Endometrial microvascular endothelial cells (primary cell): Measurements from ENCODE around the gene COL5A1. TPM values are rescaled to one million over a fixed set of nuclear protein-coding genes. Genes with fewer than 3 reads are reported as not detected.

Experiments used
- in situ Hi-C: cut with HindIII; loops from 2 replicates; pipeline ENCODE4 v1.10.0; 2017; ENCODE audit warnings: low sequenced_read_pairs, low pct_unique_long_range_greater_than_20kb; ENCODE audit errors: inconsistent ontology term
- total RNA-seq: library from RNA; depleted of rRNA; stranded (reverse); fragments of >200 nt; gene quantifications from one replicate; pipeline ENCODE4 v1.2.3, GENCODE V29; 2015; ENCODE audit errors: inconsistent ontology term

Gene COL5A1
- total RNA-seq, 1 donor from 2014 or later, result 23.8 TPM

- in situ Hi-C loops, result no loop called here
Observed at GRCh38 chr9:134829356-134829937, 187.8 kb downstream of the COL5A1 start.

- in situ Hi-C loops, result no loop called here
Observed at GRCh38 chr9:134830126-134830525, 188.5 kb downstream of the COL5A1 start.

DNA sequence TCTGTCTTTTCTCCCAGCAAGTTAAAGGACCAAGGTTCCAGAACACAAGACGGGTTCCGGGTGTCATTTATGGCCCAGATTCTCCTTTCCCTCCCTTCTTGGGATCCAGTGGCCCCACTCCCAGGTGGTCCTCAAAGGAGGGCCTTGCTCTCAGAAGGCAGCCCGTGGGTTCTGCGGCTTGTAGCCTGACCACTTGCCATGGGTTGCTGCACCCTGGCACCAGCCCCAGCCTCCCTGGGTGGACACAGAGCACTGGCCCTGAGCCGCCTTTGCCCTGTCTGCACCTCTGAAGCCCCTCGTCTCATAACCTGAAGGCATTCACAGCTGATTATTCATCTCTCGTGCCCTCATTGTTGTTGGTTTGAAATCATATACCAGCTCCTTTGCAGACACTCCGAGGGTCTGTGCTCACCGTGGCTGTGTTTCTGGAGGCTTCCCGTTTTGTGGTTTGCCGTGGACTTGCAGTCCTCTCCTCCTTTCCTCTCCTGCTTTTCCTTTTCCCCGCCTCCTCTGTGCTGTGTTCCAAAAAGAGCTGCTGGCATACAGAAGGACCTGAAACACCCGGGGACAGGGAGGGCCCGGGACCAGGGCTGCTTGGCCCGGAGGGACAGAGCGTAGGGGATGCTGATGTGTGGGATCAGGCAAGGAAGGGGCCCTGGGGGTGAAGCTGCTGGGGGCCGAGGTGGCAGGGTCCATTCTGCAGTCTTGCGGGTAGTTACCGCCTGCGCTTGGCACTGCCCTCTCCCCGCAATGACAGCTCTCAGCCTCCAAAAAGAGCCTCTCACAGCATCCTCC is 189.5 kb downstream of the COL5A1 start:
- in situ Hi-C loops, result no loop called here

- in situ Hi-C loops, result no loop called here
Observed at GRCh38 chr9:134832471-134832870, 190.9 kb downstream of the COL5A1 start.

DNA sequence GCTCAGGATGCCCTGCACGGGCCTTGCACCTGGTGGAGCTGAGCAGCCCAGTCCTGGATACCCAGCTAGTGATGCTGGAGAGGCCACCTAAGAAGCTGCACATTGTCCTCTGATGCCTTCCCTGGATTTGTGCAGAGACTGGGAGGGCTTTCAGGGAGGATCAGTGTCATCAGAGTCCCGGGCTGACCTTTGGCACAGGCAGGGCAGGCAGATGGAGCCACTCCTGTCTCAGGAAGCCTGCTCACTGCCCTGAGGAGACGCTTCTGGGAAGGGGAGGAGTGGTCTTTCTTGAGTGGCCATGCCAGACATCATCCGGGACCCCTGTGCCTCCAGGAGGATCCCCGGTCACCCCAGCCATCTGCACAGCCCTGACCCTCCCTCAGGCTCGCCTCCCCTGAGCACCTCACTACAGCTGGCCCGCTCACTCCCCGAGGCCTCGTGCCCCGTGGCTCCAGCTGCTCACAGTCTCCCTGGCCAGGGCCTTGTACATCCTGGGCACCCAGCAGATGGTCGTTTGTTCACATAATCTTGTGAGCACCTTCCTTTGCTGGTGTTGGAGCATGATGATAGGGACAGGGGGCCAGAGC is 191.8 kb downstream of the COL5A1 start:
- in situ Hi-C loops, result no loop called here

DNA sequence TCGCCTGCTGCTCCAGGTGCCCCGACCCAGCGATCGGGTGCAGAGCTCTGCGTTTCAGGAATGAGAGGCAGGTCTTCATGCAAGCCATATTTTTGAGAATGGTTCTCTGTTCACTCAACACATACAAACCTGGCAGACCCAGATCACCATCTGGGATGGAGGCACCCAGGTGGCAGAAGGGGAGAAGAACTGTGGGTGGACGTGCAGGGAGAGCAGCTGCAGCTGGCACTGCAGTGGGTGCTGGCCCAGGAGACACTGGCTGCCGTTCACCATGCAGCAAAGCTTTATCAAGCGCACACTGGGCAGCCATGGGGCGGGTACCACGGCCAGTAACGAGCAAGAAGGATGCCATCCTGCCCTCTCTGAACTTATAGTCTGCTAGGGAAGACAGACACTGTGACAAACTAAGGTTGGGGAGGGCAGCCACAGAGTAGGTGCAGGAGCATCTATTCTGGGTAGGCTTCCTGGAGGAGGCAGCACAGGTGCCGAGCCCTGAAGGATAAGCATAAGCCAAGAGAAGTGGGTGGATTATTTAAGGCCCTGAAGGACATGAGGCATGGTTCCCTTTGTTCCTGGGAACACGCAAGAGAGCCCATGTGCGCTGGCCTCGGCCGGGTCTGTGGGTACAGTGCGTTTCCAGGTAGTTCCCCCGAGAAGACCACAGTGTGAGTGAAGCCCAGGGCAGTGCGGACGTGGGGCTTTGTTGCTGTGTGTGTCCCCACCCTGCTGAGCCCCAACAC is 192.8 kb downstream of the COL5A1 start:
- in situ Hi-C loops, result no loop called here

DNA sequence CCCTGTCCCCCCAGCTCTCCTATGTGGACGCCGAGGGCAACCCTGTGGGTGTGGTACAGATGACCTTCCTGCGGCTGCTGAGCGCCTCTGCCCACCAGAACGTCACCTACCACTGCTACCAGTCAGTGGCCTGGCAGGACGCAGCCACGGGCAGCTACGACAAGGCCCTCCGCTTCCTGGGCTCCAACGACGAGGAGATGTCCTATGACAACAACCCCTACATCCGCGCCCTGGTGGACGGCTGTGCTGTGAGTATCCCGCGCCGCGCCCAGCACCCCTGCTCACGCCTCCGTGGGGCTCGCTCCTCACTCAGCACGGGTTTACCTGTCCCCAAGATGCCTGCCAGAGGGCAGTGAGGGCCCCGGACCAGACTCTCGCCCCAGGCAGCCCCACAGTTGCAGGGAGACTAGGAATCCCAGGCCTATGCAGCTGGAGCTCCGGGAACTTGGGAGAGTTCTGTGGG is 193.4 kb downstream of the COL5A1 start:
- in situ Hi-C loops, result no loop called here

DNA sequence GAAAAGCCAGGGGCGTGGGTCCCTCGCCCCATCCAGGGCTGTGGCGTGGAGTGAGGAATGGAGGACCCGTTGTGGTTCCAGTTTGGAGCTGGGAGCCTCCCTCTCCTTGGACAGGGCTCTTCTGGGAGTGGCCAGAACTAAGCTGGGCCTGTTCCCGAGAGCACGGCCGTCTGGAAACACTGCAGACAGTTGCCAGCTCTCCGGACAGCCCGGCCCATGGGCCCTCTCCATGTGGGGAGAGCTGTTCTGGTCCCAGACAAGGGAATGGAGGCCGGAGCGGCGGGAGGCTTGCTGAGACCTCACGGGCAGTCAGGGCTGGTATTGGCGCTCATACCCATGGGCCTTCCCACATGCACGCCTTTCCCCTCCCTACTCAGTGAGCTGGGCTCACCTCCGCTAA is 193.8 kb downstream of the COL5A1 start:
- in situ Hi-C loops, result no loop called here

GRCh38 chr9:134835987-134836386 is 194.4 kb downstream of the COL5A1 start:
- in situ Hi-C loops, result no loop called here

- in situ Hi-C loops, result no loop called here
Observed at GRCh38 chr9:134836406-134836970, 194.9 kb downstream of the COL5A1 start.

GRCh38 chr9:134837529-134837928 is 195.9 kb downstream of the COL5A1 start:
- in situ Hi-C loops, result no loop called here

- in situ Hi-C loops, result no loop called here
Observed at GRCh38 chr9:134838651-134839454, 197.2 kb downstream of the COL5A1 start.

DNA sequence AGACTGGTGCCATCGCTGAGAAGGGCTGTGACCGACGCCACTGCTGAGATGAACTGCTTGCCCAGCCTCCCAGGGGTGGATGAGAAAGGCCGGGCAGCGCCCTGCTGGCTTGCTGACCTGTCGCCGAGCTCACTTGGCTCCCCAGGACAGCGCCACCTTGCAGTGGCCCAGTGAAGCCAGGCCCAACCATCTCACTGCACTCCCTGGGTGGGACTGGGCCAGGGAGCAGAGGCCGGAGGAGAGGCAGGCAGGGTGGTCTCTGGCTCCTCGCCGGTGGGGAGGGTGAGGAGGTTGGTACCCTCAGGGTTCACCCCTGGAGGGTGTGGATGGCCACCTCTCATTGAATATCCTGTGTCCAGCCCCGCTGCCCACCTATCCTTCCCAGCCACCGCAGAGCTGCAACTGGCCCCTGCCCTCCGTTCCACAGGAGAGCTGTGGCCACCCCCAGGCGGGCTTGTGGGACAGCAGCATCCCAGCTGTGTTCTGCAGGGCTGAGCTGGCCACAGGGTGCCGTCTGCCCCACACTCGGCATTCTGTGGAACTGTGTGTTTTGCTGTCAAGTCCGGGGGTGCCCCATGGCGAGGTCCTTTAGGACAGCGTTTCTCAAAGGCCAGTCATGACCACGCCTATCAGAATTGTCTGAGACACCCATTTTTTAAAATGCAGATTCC is 198.0 kb downstream of the COL5A1 start:
- in situ Hi-C loops, result no loop called here

GRCh38 chr9:134840511-134840910 is 198.9 kb downstream of the COL5A1 start:
- in situ Hi-C loops, result no loop called here

- in situ Hi-C loops, result no loop called here
Observed at GRCh38 chr9:134841180-134841904, 199.7 kb downstream of the COL5A1 start.

GRCh38 chr9:134842321-134842720 is 200.7 kb downstream of the COL5A1 start:
- in situ Hi-C loops, result no loop called here

GRCh38 chr9:134843740-134844139 is 202.1 kb downstream of the COL5A1 start:
- in situ Hi-C loops, result no loop called here
